ENCODE results near the gene KCNA5. TPM values are rescaled to one million over a fixed set of nuclear protein-coding genes. Genes with fewer than 3 reads are reported as not detected.

The KCNA5 gene
- total RNA-seq, 3 donors from 2014 or later: 0.44 to 0.66 TPM; not detected in 1

GRCh38 chr12:5018677-5019076, 25.0 kb upstream of the KCNA5 start:
- Histone ChIP-seq H3K27me3 (peaks cover 0 to 2% of the 10 kb centered on the region in 2 donors), H3K9me3 (no peaks in the 10 kb centered on the region), H3K36me3 (no peaks in the 10 kb centered on the region), H3K27ac (no peak overlapping the region), H3K4me3 (no peak overlapping the region), H3K4me1 (no peaks in the 10 kb centered on the region)
- DNase-seq (ENCODE audit: low spot score in 2 of 2): peak in 1 of 2 donors; percentile 75
- intact Hi-C loops (cut with DNase I; ENCODE audit: low total_unique reads): no loop called here
- no peak for TF ChIP-seq POLR2AphosphoS5 (IDR thresholded peaks at IDR 0.05)
- no peak for TF ChIP-seq CTCF (IDR thresholded peaks at IDR 0.05)
- no peak for TF ChIP-seq POLR2A (IDR thresholded peaks at IDR 0.05)

- Histone ChIP-seq H3K36me3 (no peaks in the 10 kb centered on the region), H3K9me3 (no peaks in the 10 kb centered on the region), H3K27ac (no peak overlapping the region), H3K4me3 (no peak overlapping the region), H3K4me1 (no peaks in the 10 kb centered on the region), H3K27me3 (peaks cover 0 to 2% of the 10 kb centered on the region in 2 donors)
- DNase-seq (ENCODE audit: low spot score in 2 of 2): no peak
- TF ChIP-seq POLR2A (IDR thresholded peaks at IDR 0.05): no peak
- no peak for TF ChIP-seq POLR2AphosphoS5 (IDR thresholded peaks at IDR 0.05)
- TF ChIP-seq CTCF (IDR thresholded peaks at IDR 0.05): no peak
- intact Hi-C loops (cut with DNase I; ENCODE audit: low total_unique reads): no loop called here
Measured at GRCh38 chr12:5022025-5022424, 21.7 kb upstream of the KCNA5 start.

- Histone ChIP-seq H3K4me1 (no peaks in the 10 kb centered on the region), H3K36me3 (no peaks in the 10 kb centered on the region), H3K9me3 (no peaks in the 10 kb centered on the region), H3K27me3 (peaks cover 0 to 2% of the 10 kb centered on the region in 2 donors), H3K4me3 (no peak overlapping the region), H3K27ac (no peak overlapping the region)
- peak in 1 of 2 donors; percentile 24 for DNase-seq (ENCODE audit: low spot score in 2 of 2)
- no peak for TF ChIP-seq POLR2A (IDR thresholded peaks at IDR 0.05)
- peak; percentile 33 to 82 (median 78) for TF ChIP-seq CTCF (IDR thresholded peaks at IDR 0.05)
- TF ChIP-seq POLR2AphosphoS5 (IDR thresholded peaks at IDR 0.05): no peak
- intact Hi-C loops (cut with DNase I; ENCODE audit: low total_unique reads): no loop called here
Measured at GRCh38 chr12:5022465-5023061, 21.1 kb upstream of the KCNA5 start.

- no peaks in the 10 kb centered on the region for H3K4me1 ChIP-seq
- intact Hi-C loops (cut with DNase I; ENCODE audit: low total_unique reads): no loop called here
- no peaks in the 10 kb centered on the region for H3K36me3 ChIP-seq
- H3K27me3 ChIP-seq: peaks cover 0 to 2% of the 10 kb centered on the region in 2 donors
- TF ChIP-seq POLR2AphosphoS5 (IDR thresholded peaks at IDR 0.05) (no peak), CTCF (IDR thresholded peaks at IDR 0.05) (no peak), POLR2A (IDR thresholded peaks at IDR 0.05) (no peak)
- no peak overlapping the region for H3K27ac ChIP-seq
- no peak overlapping the region for H3K4me3 ChIP-seq
- no peaks in the 10 kb centered on the region for H3K9me3 ChIP-seq
- no peak for DNase-seq (ENCODE audit: low spot score in 2 of 2)
Measured at GRCh38 chr12:5023842-5024241, 19.8 kb upstream of the KCNA5 start.

GRCh38 chr12:5026342-5026938, 17.2 kb upstream of the KCNA5 start:
- H3K36me3 ChIP-seq: no peaks in the 10 kb centered on the region
- H3K9me3 ChIP-seq: no peaks in the 10 kb centered on the region
- intact Hi-C loops (cut with DNase I; ENCODE audit: low total_unique reads): no loop called here
- no peaks in the 10 kb centered on the region for H3K4me1 ChIP-seq
- DNase-seq (ENCODE audit: low spot score in 2 of 2): no peak
- H3K4me3 ChIP-seq: no peak overlapping the region
- H3K27ac ChIP-seq: no peak overlapping the region
- peaks cover 0 to 2% of the 10 kb centered on the region in 2 donors for H3K27me3 ChIP-seq
- TF ChIP-seq CTCF (IDR thresholded peaks at IDR 0.05) (no peak), POLR2AphosphoS5 (IDR thresholded peaks at IDR 0.05) (no peak), POLR2A (IDR thresholded peaks at IDR 0.05) (no peak)
